ENCODE data around the gene CASR. TPM values are rescaled to one million over a fixed set of nuclear protein-coding genes. Genes with fewer than 3 reads are reported as not detected.

The CASR gene
- total and polyA plus RNA-seq, 8 donors, result 6.9 to 24.6 (median 10.5) TPM

DNA sequence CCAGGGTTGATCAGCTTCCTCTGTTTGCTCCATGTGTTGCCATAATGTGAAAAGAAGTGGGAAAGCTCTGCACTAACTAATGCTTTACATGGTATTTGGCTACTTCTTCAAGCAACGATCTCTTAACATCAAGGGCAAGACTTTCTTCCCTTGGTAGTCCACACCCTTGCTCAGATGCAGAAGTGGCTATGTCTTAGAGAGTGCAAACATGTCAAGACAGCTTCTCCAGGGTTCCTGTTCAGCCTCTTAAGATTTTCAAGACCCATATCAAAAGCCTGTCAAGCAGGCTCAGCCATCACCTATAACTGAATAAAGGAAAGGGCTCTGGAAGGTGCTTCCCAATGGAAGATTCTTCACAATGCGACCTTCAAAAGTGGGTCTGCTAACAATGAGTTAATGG, 76.7 kb downstream of the CASR start:
- H3K27me3 ChIP-seq, result no peaks in the 10 kb centered on the region
- DNase-seq, result no peak
- no peak for FAIRE-seq
- 64 to 79% methylated on average over 2 of the region's 2 CpGs for WGBS, 2 donors
- no peak overlapping the region for H3K27ac ChIP-seq
- intact Hi-C loops (cut with DNase I), result loop anchor here in 1 of 3 donors (5.0 kb wide), 1 partner anchor 163 kb away; no protein-coding TSS in a partner anchor
- no peak overlapping the region for H3K4me3 ChIP-seq
- no peaks in the 10 kb centered on the region for H3K36me3 ChIP-seq
- ATAC-seq, result no peak
- peaks cover 0 to 4% (median 3%) of the 10 kb centered on the region in 3 donors for H3K4me1 ChIP-seq
- H3K9me3 ChIP-seq, result no peaks in the 10 kb centered on the region
- TF ChIP-seq CTCF (IDR thresholded peaks at IDR 0.05), result no peak

DNA sequence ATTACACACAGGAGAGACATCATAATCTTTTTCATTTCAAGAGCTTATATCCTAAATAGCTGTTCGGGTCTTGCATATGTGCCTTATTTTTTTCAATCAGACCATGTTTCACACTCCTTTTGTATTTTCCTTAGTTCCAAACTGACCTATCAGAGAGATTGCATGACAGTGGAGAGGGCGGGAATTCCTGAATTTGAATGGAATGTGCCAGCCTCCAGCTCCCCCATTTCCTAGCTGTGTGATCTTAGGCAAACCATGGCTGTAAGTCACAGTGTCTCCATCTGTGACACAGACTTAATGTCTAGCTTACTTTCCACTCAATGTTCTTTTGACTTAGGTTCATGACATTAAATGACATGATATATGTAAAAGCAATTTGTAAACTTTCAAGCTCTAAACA, 79.6 kb downstream of the CASR start:
- DNase-seq (no peak), ATAC-seq (no peak), FAIRE-seq (no peak)
- 70 to 75% methylated on average over 2 of the region's 2 CpGs for whole genome bisulfite sequencing, 2 donors
- H3K36me3 ChIP-seq, result no peaks in the 10 kb centered on the region
- H3K27ac ChIP-seq, result no peak overlapping the region
- intact Hi-C loops (cut with DNase I), result loop anchor here in 1 of 3 donors (5.0 kb wide), 1 partner anchor 166 kb away; no protein-coding TSS in a partner anchor
- H3K9me3 ChIP-seq, result no peaks in the 10 kb centered on the region
- no peaks in the 10 kb centered on the region for H3K27me3 ChIP-seq
- H3K4me3 ChIP-seq, result no peak overlapping the region
- no peak for TF ChIP-seq CTCF (IDR thresholded peaks at IDR 0.05)
- H3K4me1 ChIP-seq, result no peaks in the 10 kb centered on the region

GRCh38 chr3:122263974-122264588, 80.6 kb downstream of the CASR start:
- intact Hi-C loops (cut with DNase I), result loop anchor here in 1 of 3 donors (5.0 kb wide), 1 partner anchor 167 kb away; no protein-coding TSS in a partner anchor
- H3K27ac ChIP-seq, result no peak overlapping the region
- H3K9me3 ChIP-seq, result no peaks in the 10 kb centered on the region
- H3K27me3 ChIP-seq, result no peaks in the 10 kb centered on the region
- TF ChIP-seq CTCF (IDR thresholded peaks at IDR 0.05), result no peak
- no peaks in the 10 kb centered on the region for H3K36me3 ChIP-seq
- ATAC-seq (no peak), FAIRE-seq (no peak), DNase-seq (no peak)
- no peak overlapping the region for H3K4me3 ChIP-seq
- no peaks in the 10 kb centered on the region for H3K4me1 ChIP-seq

DNA sequence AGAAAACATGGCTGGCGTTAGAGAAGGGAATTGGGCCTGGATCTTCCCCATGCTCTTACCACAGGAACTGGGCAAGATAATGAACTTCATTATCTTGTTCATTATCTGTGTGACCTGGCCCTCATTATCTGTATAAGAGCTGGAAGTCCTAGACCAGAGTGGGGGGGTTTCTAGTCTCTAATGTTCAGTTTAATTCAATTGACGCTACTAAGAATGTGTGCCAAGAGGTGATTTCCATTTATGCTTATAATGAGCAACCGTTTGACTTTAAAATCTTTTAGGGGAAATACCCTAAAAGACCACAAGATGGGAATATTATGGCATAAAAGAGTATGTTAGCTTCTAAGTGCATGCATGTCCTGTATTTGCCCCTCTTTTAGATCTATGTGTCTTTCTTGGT, 82.5 kb downstream of the CASR start:
- Histone ChIP-seq H3K27ac (no peak overlapping the region), H3K4me3 (no peak overlapping the region), H3K36me3 (no peaks in the 10 kb centered on the region), H3K4me1 (no peaks in the 10 kb centered on the region), H3K9me3 (no peaks in the 10 kb centered on the region), H3K27me3 (no peaks in the 10 kb centered on the region)
- DNase-seq (no peak), ATAC-seq (no peak), FAIRE-seq (no peak)
- intact Hi-C loops (cut with DNase I), result no loop called here
- no peak for TF ChIP-seq CTCF (IDR thresholded peaks at IDR 0.05)
- 63 to 69% methylated on average over 3 of the region's 3 CpGs for WGBS, 2 donors

GRCh38 chr3:122268257-122269024, 85.0 kb downstream of the CASR start:
- Histone ChIP-seq H3K36me3 (no peaks in the 10 kb centered on the region), H3K27ac (no peak overlapping the region), H3K9me3 (no peaks in the 10 kb centered on the region), H3K27me3 (no peaks in the 10 kb centered on the region), H3K4me3 (no peak overlapping the region), H3K4me1 (no peaks in the 10 kb centered on the region)
- no peak for FAIRE-seq
- no peak for ATAC-seq
- intact Hi-C loops (cut with DNase I), result no loop called here
- TF ChIP-seq CTCF (IDR thresholded peaks at IDR 0.05), result no peak
- WGBS, 2 donors, result 67 to 77% methylated on average over 1 of the region's 1 CpG
- DNase-seq, result no peak
